Measurements from ENCODE around the gene HES5.

The HES5 gene

DNA sequence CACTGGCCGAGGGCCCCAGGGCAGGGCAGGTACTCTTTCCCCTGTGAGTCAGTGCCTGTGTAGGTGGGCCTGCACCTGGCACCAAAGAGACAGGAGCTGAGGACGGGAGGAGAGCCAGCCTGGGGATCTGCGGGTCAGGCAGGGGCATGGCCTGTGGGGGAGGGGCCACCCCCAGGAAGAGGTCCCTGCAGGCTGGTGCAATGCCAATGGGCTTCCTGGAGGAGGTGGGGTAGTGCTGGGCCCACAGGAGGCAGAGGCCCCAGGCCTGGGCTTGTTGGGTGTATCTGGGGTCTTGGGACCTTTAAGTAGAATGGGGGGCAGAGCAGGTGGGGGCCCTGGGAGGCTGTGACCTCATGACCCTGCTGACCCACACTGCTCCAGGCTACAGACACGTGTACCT, 30.8 kb downstream of the HES5 start:
- no peak overlapping the region for H2BK120ac ChIP-seq (ENCODE audit: low read depth, low read length)
- WGBS, result 74% methylated on average over 4 of the region's 4 CpGs
- H3K27ac ChIP-seq (ENCODE audit: low read length, poor library complexity, severe bottlenecking), result no peak overlapping the region
- H3K23ac ChIP-seq (ENCODE audit: low read length in 2 of 2), result no peak overlapping the region
- H3K9ac ChIP-seq (ENCODE audit: low read length), result no peak overlapping the region
- peaks cover 0 to 61% of the 10 kb centered on the region in 2 experiments for H3K36me3 ChIP-seq (ENCODE audit: control insufficient read depth in 1 of 2, insufficient read depth in 2 of 2, low read depth in 1 of 2, low read length in 2 of 2)
- DNase-seq, result no peak
- H2BK15ac ChIP-seq (ENCODE audit: low read depth, poor library complexity, severe bottlenecking), result no peak overlapping the region
- H3K9me3 ChIP-seq (ENCODE audit: control insufficient read depth, low read length), result no peaks in the 10 kb centered on the region
- H3K4me3 ChIP-seq (ENCODE audit: insufficient read depth in 1 of 2, low read depth in 1 of 2, low read length in 2 of 2), result no peak overlapping the region
- no peak overlapping the region for H4K91ac ChIP-seq (ENCODE audit: low read length)
- no peak overlapping the region for H2AFZ ChIP-seq (ENCODE audit: low read depth, low read length)
- H3K4me2 ChIP-seq (ENCODE audit: low read length, poor library complexity, severe bottlenecking), result no peak overlapping the region
- H4K8ac ChIP-seq (ENCODE audit: low read length), result no peak overlapping the region
- H3K4me1 ChIP-seq (ENCODE audit: control insufficient read depth, insufficient read depth, low read depth, low read length), result peaks cover 31% of the 10 kb centered on the region
- H3K4ac ChIP-seq (ENCODE audit: low read depth in 1 of 2, low read length in 2 of 2), result no peak overlapping the region
- H3K27me3 ChIP-seq (ENCODE audit: control insufficient read depth in 1 of 2, insufficient read depth in 1 of 2, low read length in 2 of 2), result peaks cover 0 to 66% of the 10 kb centered on the region in 2 experiments
- no peak overlapping the region for H3K14ac ChIP-seq (ENCODE audit: low read length in 2 of 2)
- H2BK5ac ChIP-seq (ENCODE audit: low read depth, low read length, poor library complexity, severe bottlenecking), result no peak overlapping the region
- H3K79me1 ChIP-seq (replicated peaks; ENCODE audit: low read length, poor library complexity, severe bottlenecking), result no peaks in the 10 kb centered on the region
- no peak overlapping the region for H2AK5ac ChIP-seq (ENCODE audit: low read length, severe bottlenecking)
- H3K18ac ChIP-seq (ENCODE audit: low read depth in 1 of 2, low read length in 2 of 2), result no peak overlapping the region
- no peak overlapping the region for H2BK12ac ChIP-seq (ENCODE audit: low read length in 2 of 2)

DNA sequence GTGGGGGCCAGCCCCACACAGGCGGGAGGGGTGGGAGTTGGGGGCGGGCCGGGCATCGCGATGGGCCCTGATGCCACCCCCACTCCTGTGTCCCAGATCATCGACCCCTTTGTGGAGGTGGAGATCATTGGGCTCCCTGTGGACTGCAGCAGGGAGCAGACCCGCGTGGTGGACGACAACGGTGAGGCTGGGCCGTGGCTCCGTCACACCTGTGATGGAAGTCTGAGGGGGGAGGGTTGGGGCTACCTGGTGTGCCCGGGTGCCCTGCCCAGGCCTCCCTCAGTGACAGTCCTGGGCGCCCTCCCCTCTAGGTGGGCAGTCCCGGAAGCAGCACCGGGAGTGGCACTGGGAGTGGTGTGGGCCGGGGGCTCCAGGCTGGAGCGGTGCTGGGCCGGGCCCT, 31.4 kb downstream of the HES5 start:
- Histone ChIP-seq H3K4ac (ENCODE audit: low read depth in 1 of 2, low read length in 2 of 2) (no peak overlapping the region), H4K91ac (ENCODE audit: low read length) (no peak overlapping the region), H2AFZ (ENCODE audit: low read depth, low read length) (no peak overlapping the region), H3K4me1 (ENCODE audit: control insufficient read depth, insufficient read depth, low read depth, low read length) (peaks cover 37% of the 10 kb centered on the region), H3K9ac (ENCODE audit: low read length) (no peak overlapping the region), H3K36me3 (ENCODE audit: control insufficient read depth in 1 of 2, insufficient read depth in 2 of 2, low read depth in 1 of 2, low read length in 2 of 2) (peaks cover 0 to 65% of the 10 kb centered on the region in 2 experiments), H3K79me1 (replicated peaks; ENCODE audit: low read length, poor library complexity, severe bottlenecking) (no peaks in the 10 kb centered on the region), H3K4me2 (ENCODE audit: low read length, poor library complexity, severe bottlenecking) (no peak overlapping the region), H3K14ac (ENCODE audit: low read length in 2 of 2) (no peak overlapping the region), H3K27ac (ENCODE audit: low read length, poor library complexity, severe bottlenecking) (no peak overlapping the region), H3K4me3 (ENCODE audit: insufficient read depth in 1 of 2, low read depth in 1 of 2, low read length in 2 of 2) (no peak overlapping the region), H4K8ac (ENCODE audit: low read length) (no peak overlapping the region), H2BK5ac (ENCODE audit: low read depth, low read length, poor library complexity, severe bottlenecking) (no peak overlapping the region), H2BK15ac (ENCODE audit: low read depth, poor library complexity, severe bottlenecking) (no peak overlapping the region), H3K27me3 (ENCODE audit: control insufficient read depth in 1 of 2, insufficient read depth in 1 of 2, low read length in 2 of 2) (peaks cover 0 to 67% of the 10 kb centered on the region in 2 experiments), H3K18ac (ENCODE audit: low read depth in 1 of 2, low read length in 2 of 2) (no peak overlapping the region), H3K23ac (ENCODE audit: low read length in 2 of 2) (no peak overlapping the region), H3K9me3 (ENCODE audit: control insufficient read depth, low read length) (no peaks in the 10 kb centered on the region), H2AK5ac (ENCODE audit: low read length, severe bottlenecking) (no peak overlapping the region), H2BK120ac (ENCODE audit: low read depth, low read length) (no peak overlapping the region), H2BK12ac (ENCODE audit: low read length in 2 of 2) (no peak overlapping the region)
- no peak for DNase-seq
- WGBS, result 86% methylated on average over 16 of the region's 19 CpGs

GRCh38 chr1:2497891-2498290, 32.2 kb downstream of the HES5 start:
- Histone ChIP-seq H2BK5ac (ENCODE audit: low read depth, low read length, poor library complexity, severe bottlenecking) (no peak overlapping the region), H3K27me3 (ENCODE audit: control insufficient read depth in 1 of 2, insufficient read depth in 1 of 2, low read length in 2 of 2) (peaks cover 0 to 67% of the 10 kb centered on the region in 2 experiments), H2BK15ac (ENCODE audit: low read depth, poor library complexity, severe bottlenecking) (no peak overlapping the region), H2AK5ac (ENCODE audit: low read length, severe bottlenecking) (no peak overlapping the region), H3K23ac (ENCODE audit: low read length in 2 of 2) (no peak overlapping the region), H3K9me3 (ENCODE audit: control insufficient read depth, low read length) (no peaks in the 10 kb centered on the region), H3K4me2 (ENCODE audit: low read length, poor library complexity, severe bottlenecking) (no peak overlapping the region), H2BK120ac (ENCODE audit: low read depth, low read length) (no peak overlapping the region), H3K14ac (ENCODE audit: low read length in 2 of 2) (no peak overlapping the region), H4K91ac (ENCODE audit: low read length) (no peak overlapping the region), H3K4ac (ENCODE audit: low read depth in 1 of 2, low read length in 2 of 2) (no peak overlapping the region), H3K9ac (ENCODE audit: low read length) (no peak overlapping the region), H3K4me1 (ENCODE audit: control insufficient read depth, insufficient read depth, low read depth, low read length) (peaks cover 40% of the 10 kb centered on the region), H2AFZ (ENCODE audit: low read depth, low read length) (no peak overlapping the region), H2BK12ac (ENCODE audit: low read length in 2 of 2) (no peak overlapping the region), H3K4me3 (ENCODE audit: insufficient read depth in 1 of 2, low read depth in 1 of 2, low read length in 2 of 2) (no peak overlapping the region), H3K18ac (ENCODE audit: low read depth in 1 of 2, low read length in 2 of 2) (no peak overlapping the region), H3K27ac (ENCODE audit: low read length, poor library complexity, severe bottlenecking) (no peak overlapping the region), H4K8ac (ENCODE audit: low read length) (no peak overlapping the region), H3K36me3 (ENCODE audit: control insufficient read depth in 1 of 2, insufficient read depth in 2 of 2, low read depth in 1 of 2, low read length in 2 of 2) (peaks cover 0 to 72% of the 10 kb centered on the region in 2 experiments), H3K79me1 (replicated peaks; ENCODE audit: low read length, poor library complexity, severe bottlenecking) (no peaks in the 10 kb centered on the region)
- DNase-seq, result no peak
- WGBS, result 88% methylated on average over 3 of the region's 4 CpGs

DNA sequence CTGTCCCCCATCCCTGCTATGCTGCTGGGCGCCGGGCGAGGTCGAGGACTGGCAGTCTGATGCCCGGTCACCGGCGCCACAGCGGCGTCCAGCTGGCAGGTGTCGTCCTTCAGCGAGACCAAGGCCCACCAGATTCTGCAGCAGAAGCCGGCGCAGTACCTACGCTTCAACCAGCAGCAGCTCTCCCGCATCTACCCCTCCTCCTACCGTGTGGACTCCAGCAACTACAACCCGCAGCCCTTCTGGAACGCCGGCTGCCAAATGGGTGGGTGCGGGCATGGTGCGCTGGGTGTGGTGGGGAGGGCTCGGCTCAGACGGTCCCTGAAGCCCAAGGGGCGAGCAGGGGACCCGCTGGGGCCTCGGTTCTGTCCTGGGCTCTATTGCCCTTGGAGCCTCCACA, 33.3 kb downstream of the HES5 start:
- Histone ChIP-seq H3K18ac (ENCODE audit: low read depth in 1 of 2, low read length in 2 of 2) (no peak overlapping the region), H3K36me3 (ENCODE audit: control insufficient read depth in 1 of 2, insufficient read depth in 2 of 2, low read depth in 1 of 2, low read length in 2 of 2) (peaks cover 0 to 72% of the 10 kb centered on the region in 2 experiments), H2BK120ac (ENCODE audit: low read depth, low read length) (no peak overlapping the region), H2AK5ac (ENCODE audit: low read length, severe bottlenecking) (no peak overlapping the region), H2AFZ (ENCODE audit: low read depth, low read length) (no peak overlapping the region), H3K27me3 (ENCODE audit: control insufficient read depth in 1 of 2, insufficient read depth in 1 of 2, low read length in 2 of 2) (peaks cover 0 to 68% of the 10 kb centered on the region in 2 experiments), H3K14ac (ENCODE audit: low read length in 2 of 2) (no peak overlapping the region), H3K79me1 (replicated peaks; ENCODE audit: low read length, poor library complexity, severe bottlenecking) (no peaks in the 10 kb centered on the region), H3K4ac (ENCODE audit: low read depth in 1 of 2, low read length in 2 of 2) (no peak overlapping the region), H2BK5ac (ENCODE audit: low read depth, low read length, poor library complexity, severe bottlenecking) (no peak overlapping the region), H3K9ac (ENCODE audit: low read length) (no peak overlapping the region), H3K4me2 (ENCODE audit: low read length, poor library complexity, severe bottlenecking) (no peak overlapping the region), H3K9me3 (ENCODE audit: control insufficient read depth, low read length) (no peaks in the 10 kb centered on the region), H4K91ac (ENCODE audit: low read length) (no peak overlapping the region), H3K23ac (ENCODE audit: low read length in 2 of 2) (no peak overlapping the region), H3K4me3 (ENCODE audit: insufficient read depth in 1 of 2, low read depth in 1 of 2, low read length in 2 of 2) (no peak overlapping the region), H2BK15ac (ENCODE audit: low read depth, poor library complexity, severe bottlenecking) (no peak overlapping the region), H4K8ac (ENCODE audit: low read length) (no peak overlapping the region), H2BK12ac (ENCODE audit: low read length in 2 of 2) (no peak overlapping the region), H3K4me1 (ENCODE audit: control insufficient read depth, insufficient read depth, low read depth, low read length) (peaks cover 37% of the 10 kb centered on the region), H3K27ac (ENCODE audit: low read length, poor library complexity, severe bottlenecking) (no peak overlapping the region)
- 93% methylated on average over 26 of the region's 26 CpGs for WGBS
- DNase-seq, result no peak

Data from mesenchymal stem cell (in vitro differentiated cells and primary cell).